GM19467 (cell line): Measurements from ENCODE around the gene GRM7.
A peak's percentile ranks its signal among the peaks of the same experiment; 100 is the strongest.

ENCODE experiments used
- ATAC-seq: cut with Tn5 transposase; IDR thresholded peaks from one replicate; pipeline ENCODE4 v1.9.1; 2021; ENCODE audit warnings: mild to moderate bottlenecking, moderate library complexity; ENCODE audit not compliant: unreplicated experiment

Gene GRM7

DNA sequence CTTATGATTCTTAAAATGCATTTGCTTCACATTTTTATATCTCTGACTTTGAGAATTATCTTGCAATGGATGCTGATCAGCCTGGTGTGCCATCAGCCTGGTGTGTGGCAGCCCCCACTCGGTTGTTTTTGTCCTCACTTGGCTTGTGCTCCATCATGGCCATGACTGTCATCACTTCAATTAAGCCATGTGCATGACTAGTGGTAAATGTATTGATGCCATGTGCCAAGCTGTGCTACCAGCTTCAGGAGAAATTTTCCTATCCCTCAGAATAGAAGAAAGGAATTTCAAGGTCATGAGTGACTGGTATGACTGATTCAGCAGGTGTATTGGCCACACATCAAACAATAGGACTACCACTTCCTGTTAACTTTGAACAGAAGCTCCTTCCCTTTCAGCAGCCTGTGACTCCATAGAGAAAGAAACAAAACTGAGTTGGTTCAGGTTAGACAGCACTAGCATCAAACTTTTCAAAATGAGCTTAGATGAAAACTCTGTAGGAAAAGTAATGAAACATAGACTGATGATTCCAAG lies 251.7 kb downstream of the GRM7 start:
- no peak for ATAC-seq

- ATAC-seq: peak; percentile 79
Observed at GRCh38 chr3:7144697-7145308, 283.9 kb downstream of the GRM7 start.

- no peak for ATAC-seq
Observed at GRCh38 chr3:7146529-7146928, 285.6 kb downstream of the GRM7 start.

DNA sequence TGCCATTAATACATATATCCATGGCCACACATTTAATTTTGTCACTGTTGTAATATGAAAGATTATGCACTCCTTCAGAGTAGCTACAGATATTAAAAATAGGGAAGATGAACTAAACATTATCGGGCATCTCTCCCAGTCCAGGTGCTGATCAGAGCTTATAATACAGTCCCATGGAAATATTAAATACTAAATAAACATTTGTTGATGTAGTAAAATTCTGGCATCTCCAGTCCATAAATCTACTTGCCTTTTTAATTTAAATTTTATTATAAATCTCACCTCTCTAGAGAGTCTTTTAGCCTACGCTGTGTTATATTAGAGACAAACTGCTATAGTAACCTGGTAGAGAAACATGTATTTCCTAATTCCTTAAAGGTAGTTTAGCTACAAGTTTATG lies 297.6 kb downstream of the GRM7 start:
- no peak for ATAC-seq

DNA sequence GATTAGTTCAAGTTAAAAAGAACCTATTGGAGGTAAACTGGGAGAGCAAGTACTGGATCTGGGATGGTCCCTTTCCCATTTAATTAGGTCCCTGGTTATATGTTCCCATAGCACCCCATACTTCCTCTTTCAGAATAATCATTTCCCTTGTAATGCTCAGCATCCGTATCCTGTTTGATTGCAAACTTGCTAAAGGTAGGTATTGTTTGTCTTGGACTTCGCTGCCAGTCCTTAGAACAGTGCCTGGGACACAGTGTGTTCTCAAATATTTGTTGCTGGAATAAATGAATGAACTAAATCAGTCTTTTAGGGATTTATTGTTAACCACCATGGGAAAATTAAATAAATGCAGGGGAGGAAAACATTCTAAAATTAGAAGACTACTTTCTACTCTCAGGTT lies 299.8 kb downstream of the GRM7 start:
- ATAC-seq: no peak

DNA sequence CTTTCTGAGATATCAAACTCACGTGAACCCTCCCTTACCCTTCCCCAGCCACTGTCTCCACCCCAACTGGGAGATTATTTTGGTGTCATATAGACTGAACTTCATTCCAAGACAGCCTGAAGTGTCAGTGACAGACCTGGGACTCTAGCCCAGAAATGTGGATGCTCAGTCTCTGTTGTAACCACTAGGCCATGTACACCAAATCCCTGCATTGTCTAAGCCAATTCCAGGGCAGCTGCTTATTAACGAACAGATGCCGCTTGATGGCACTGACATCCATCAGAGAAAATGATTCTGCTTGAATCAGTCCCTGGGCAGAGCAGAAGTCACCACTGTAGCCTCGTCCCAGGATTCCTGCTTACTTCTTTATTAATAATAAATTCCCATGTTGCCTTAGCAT lies 305.5 kb downstream of the GRM7 start:
- ATAC-seq: no peak

DNA sequence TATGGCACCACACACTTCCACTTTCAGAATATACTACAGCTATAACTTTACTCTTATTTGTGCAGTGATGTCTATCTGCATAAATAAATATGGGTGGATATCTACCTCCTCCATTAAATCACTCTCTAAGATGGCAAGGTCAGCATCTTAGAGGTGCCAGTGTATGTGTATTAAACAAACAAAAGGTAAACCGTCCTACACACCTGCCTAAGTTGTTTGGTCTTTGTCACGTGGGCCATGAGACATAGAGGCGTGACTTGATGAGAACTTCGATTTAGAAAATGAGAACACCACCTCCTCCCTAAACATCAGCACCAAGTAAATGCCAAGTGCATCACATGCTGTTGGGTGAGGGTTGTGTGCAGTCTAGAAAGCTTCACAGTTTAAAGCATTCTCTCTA lies 310.6 kb downstream of the GRM7 start:
- ATAC-seq: no peak

- ATAC-seq: no peak
Observed at GRCh38 chr3:7172996-7173395, 312.1 kb downstream of the GRM7 start.

GRCh38 chr3:7188551-7188950 lies 327.6 kb downstream of the GRM7 start:
- no peak for ATAC-seq

- ATAC-seq: peak; percentile 64
Observed at GRCh38 chr3:7190095-7190494, 329.2 kb downstream of the GRM7 start.

GRCh38 chr3:7193269-7193668 lies 332.4 kb downstream of the GRM7 start:
- no peak for ATAC-seq

GRCh38 chr3:7194071-7194835 lies 333.3 kb downstream of the GRM7 start:
- no peak for ATAC-seq

DNA sequence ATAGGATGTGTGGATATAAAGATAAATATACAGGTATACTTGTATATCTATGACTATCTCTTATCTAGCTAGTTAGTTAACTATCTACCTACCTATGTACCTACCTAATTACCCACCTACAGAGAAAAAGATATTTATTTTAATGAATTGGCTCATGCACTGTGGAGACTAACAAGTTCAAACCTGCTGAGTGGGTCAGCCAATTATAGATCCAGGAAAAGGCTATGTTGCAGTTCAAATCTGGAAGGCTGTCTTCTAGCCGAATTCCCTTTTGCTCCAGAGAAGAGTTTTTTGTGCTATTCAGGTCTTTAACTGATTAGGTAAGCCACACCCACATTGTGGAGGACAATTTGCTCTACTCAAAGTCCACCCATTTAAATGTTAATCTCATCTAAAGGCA lies 335.0 kb downstream of the GRM7 start:
- ATAC-seq: no peak

DNA sequence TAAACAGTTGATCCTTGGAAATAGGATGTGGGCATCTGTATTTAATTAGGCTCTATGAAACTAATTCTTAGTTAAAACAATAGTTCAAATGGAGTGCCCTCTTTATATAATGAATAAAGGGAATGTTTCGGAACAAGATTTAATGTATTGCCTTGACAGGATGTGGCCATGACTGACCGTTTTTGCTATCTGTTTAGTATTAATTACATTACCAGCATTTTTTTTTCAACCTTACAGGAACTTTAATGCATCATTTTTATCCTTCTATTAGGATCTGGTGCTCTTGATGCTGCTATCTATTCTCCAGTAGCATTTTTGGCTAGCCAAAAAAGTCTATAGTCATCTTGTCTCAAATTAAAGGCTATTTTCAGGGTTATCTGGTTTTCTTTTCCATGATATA lies 340.9 kb downstream of the GRM7 start:
- no peak for ATAC-seq

- peak; percentile 42 for ATAC-seq
Observed at GRCh38 chr3:7203969-7204847, 343.3 kb downstream of the GRM7 start.

- ATAC-seq: peak; percentile 42
Observed at GRCh38 chr3:7204848-7205156, 343.9 kb downstream of the GRM7 start.

DNA sequence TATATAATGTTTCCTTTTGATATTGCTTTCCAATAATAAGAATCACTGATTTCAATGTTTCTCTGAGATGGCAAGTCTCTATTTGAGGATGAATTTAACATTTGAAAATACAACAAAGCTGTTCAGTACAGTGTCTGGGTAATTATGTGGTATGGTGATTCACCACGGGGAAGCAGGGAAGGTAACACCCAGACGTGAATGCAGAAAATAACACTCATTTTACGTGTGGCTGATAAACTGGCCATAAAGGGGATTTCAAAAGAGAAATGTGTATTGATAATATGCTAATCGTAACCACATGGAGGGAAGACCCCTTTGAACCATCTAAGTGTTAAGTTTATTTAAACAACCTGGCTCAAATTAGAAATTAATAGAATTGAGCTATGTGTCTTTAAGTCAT lies 344.6 kb downstream of the GRM7 start:
- ATAC-seq: peak; percentile 45

- peak; percentile 58 for ATAC-seq
Observed at GRCh38 chr3:7205962-7206361, 345.0 kb downstream of the GRM7 start.

GRCh38 chr3:7207125-7207524 lies 346.2 kb downstream of the GRM7 start:
- ATAC-seq: no peak

GRCh38 chr3:7207928-7208327 lies 347.0 kb downstream of the GRM7 start:
- no peak for ATAC-seq

DNA sequence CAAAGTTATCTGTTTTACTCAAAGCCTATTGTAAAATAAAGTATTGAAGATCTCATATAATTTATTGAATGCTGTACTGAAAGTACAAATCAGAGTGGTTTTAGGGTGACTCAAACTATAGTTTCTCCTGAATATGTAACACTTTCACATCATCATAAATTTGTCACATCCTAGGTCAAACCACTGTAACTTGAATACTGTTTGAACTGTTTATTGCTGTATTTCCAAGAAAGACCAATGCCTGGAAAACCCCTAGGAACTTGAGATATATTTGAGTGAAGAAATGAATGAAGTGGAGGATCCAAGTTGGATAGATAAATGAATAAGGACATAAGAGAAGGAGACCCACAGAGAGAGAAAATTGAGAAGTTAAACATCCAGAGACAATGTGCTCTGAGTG lies 348.2 kb downstream of the GRM7 start:
- ATAC-seq: no peak

DNA sequence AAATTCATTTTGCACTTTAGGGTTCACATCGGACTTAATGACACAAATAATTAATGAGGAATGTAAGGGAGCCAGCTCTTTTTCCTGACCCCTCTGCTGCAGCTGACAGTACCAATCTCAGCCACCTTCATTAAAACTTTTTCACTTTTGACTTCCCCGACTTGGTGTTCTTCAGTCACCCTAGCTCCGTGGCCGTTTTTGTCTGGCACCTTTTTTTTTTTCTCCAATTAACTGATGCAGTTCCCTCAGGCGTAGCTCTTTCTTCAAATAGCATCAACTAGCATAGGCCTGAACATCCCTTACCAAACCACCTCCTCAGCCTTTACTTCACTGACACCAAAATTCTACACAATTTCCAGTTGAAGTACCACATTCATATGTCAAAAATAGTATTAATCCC lies 350.8 kb downstream of the GRM7 start:
- ATAC-seq: no peak
